Measurements from ENCODE around the gene PCLO.

Gene PCLO

DNA sequence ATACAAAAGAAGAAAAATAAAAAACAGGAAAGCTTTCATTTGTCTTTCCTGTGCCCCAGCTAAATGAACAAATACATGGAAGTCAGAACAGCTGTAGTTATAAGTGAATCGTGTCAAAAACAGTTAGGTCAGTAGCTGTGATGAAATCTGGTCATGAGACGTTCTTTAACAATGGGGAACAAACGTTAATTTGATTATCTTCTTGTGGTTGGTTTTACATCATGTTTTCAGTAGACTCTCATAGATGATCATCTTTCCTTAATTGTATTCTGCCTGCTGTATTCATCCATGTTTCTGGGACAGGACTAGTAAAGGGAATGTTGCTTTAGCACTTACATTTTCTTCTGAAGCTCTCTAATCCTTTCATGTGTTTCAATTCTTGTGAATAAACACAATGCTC, 97.0 kb downstream of the PCLO start:
- H3K4me3 ChIP-seq (ENCODE audit: control insufficient read depth, low read depth, low read length) = no peak overlapping the region
- DNase-seq (ENCODE audit: low read depth) = no peak
- TF ChIP-seq, protein P1, sequence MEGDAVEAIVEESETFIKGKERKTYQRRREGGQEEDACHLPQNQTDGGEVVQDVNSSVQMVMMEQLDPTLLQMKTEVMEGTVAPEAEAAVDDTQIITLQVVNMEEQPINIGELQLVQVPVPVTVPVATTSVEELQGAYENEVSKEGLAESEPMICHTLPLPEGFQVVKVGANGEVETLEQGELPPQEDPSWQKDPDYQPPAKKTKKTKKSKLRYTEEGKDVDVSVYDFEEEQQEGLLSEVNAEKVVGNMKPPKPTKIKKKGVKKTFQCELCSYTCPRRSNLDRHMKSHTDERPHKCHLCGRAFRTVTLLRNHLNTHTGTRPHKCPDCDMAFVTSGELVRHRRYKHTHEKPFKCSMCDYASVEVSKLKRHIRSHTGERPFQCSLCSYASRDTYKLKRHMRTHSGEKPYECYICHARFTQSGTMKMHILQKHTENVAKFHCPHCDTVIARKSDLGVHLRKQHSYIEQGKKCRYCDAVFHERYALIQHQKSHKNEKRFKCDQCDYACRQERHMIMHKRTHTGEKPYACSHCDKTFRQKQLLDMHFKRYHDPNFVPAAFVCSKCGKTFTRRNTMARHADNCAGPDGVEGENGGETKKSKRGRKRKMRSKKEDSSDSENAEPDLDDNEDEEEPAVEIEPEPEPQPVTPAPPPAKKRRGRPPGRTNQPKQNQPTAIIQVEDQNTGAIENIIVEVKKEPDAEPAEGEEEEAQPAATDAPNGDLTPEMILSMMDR (IDR thresholded peaks at IDR 0.05; ENCODE audit: control insufficient read depth, insufficient read depth, low read depth, low read length, missing control alignments) = no peak

DNA sequence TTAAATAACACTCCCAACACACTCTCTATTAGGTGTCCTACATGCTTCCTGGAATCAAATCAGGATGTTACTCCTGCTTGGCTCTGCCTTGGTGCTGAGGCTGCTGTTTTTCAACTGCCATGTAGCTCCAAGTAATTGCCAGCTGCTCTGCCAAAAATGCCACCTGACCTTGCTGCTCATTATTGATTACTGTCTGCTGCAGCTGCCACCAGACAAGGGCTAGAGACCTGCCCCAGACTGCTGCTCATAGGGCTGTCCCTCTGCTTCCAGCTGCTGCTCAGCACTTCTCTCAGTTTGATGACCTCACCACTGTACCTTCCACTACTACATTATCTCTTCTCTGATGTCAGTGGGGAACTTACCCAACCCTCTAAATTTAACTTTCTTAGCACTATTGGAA, 102.5 kb downstream of the PCLO start:
- TF ChIP-seq, protein P1 (IDR thresholded peaks at IDR 0.05; ENCODE audit: control insufficient read depth, insufficient read depth, low read depth, low read length, missing control alignments) = no peak
- no peak for DNase-seq (ENCODE audit: low read depth)

DNA sequence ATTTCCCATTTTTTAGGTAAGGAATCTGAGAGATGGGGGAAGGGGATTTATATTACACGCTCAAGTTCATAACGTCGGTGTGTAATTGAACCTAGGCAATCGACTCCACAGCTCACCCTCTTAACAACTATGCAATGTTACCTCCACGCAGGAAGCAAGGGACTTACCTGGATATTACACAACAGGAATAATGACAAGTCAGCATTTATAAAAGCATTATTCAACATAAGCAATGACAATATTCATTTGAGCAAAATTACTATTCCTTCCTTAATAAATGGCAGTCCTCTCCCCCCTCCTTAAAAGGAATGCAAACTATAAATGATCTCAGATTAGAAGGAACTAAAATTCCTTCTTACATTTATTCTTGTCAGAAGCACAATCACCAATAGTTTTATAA, 104.0 kb downstream of the PCLO start:
- TF ChIP-seq, protein P1 (IDR thresholded peaks at IDR 0.05; ENCODE audit: control insufficient read depth, insufficient read depth, low read depth, low read length, missing control alignments) = no peak
- no peak for DNase-seq (ENCODE audit: low read depth)
- no peak overlapping the region for H3K4me3 ChIP-seq (ENCODE audit: control insufficient read depth, low read depth, low read length)

More for the DNA sequence above, 102.5 kb downstream of the PCLO start:
- H3K4me3 ChIP-seq (ENCODE audit: control insufficient read depth, low read depth, low read length) = no peak overlapping the region

DNA sequence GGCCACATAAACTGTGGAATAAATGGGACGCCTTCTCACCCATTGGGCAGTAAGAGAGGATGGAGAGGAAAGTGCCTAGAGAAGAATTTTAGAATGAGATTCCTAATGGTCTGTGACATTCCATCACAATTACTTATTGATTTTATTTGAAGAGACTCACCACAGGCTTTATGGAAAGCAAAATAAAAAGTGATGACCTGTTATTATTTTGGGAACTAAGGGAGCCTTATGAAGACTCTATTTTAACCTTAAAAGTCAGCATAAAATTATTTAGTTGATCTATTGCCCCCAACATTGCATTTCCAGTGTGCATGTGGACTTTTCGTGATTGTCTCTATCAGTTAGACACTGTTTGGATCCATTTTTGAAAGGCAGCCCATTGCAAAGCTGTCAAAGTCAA, 107.5 kb downstream of the PCLO start:
- no peak overlapping the region for H3K4me3 ChIP-seq (ENCODE audit: control insufficient read depth, low read depth, low read length)
- DNase-seq (ENCODE audit: low read depth) = no peak
- TF ChIP-seq, protein P1 (IDR thresholded peaks at IDR 0.05; ENCODE audit: control insufficient read depth, insufficient read depth, low read depth, low read length, missing control alignments) = no peak

DNA sequence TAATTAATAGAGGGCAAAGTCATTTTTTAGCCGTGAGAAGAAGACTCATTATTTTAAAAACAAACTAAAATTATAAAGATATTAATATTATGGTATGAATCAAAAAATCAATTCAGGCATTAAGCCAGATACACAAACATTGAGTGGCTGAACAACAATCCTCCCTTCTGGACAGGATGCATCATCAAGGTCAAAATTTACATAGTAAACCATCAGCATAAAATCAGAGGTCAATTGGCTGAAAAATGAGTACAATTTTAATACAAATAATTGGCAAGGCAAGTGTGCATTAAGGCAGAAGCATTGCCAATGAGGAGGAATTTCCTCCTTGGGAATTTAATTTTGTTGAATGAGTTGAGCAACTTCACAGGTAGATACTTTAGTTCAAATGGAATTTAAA, 108.2 kb downstream of the PCLO start:
- H3K4me3 ChIP-seq (ENCODE audit: control insufficient read depth, low read depth, low read length) = no peak overlapping the region
- DNase-seq (ENCODE audit: low read depth) = no peak
- TF ChIP-seq, protein P1 (IDR thresholded peaks at IDR 0.05; ENCODE audit: control insufficient read depth, insufficient read depth, low read depth, low read length, missing control alignments) = no peak

DNA sequence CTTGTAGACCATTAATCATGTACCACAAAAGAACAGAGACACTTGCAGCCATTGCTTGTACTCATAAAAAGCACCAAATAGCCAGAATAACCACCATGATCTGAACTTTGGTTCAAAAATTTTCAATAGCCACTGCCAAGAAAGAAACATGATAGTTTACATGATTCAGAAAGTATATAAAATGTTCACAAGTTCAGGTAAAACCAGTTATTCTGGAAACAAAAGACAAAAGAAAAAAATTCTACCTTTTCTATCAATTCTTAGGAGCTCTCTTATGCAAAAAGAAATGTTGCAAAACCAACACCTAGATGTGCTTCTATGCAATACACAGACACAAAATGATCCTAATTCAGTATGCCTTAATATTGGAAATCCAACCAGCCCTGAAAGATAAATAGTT, 108.7 kb downstream of the PCLO start:
- TF ChIP-seq, protein P1 (IDR thresholded peaks at IDR 0.05; ENCODE audit: control insufficient read depth, insufficient read depth, low read depth, low read length, missing control alignments) = no peak
- no peak for DNase-seq (ENCODE audit: low read depth)

DNA sequence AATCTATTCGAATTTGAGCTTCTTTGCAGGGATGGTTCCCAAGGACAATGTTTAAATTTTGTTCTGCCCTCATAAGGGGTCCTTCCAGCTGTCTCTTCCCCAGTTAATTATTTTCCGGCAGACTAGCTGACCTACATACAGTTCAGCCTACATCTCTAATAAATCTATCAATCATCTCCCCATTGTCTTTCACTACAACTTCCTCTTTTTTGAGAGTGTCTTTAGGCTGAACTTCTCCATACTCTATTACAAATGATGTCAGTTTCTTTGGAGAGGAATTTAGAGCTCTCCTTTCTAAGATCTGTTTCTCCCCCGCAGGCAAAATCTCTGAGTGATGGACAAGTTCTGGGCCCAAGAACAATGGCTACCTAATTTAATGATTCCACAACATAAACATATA, 122.2 kb downstream of the PCLO start:
- H3K4me3 ChIP-seq (ENCODE audit: control insufficient read depth, low read depth, low read length) = no peak overlapping the region
- DNase-seq (ENCODE audit: low read depth) = no peak
- TF ChIP-seq, protein P1 (IDR thresholded peaks at IDR 0.05; ENCODE audit: control insufficient read depth, insufficient read depth, low read depth, low read length, missing control alignments) = no peak

More for the DNA sequence above, 108.7 kb downstream of the PCLO start:
- no peak overlapping the region for H3K4me3 ChIP-seq (ENCODE audit: control insufficient read depth, low read depth, low read length)

All from AG09309 (cell line).